HEK293T (cell line): Measurements from ENCODE around the gene LRRC2.

ENCODE experiments used
- BHLHE40 ChIP-seq: fragments of 450-650 bp; IDR thresholded peaks from 2 replicates; pipeline ENCODE4 v1.6.1; 2016; ENCODE audit warnings: mild to moderate bottlenecking, moderate library complexity, borderline replicate concordance
- FOXM1 ChIP-seq: fragments of 450-650 bp; IDR thresholded peaks from 2 replicates; pipeline ENCODE4 v1.6.1; 2017; ENCODE audit warnings: mild to moderate bottlenecking, borderline replicate concordance
- HDGF ChIP-seq: fragments of 450-650 bp; IDR thresholded peaks from 2 replicates; pipeline ENCODE4 v1.6.1; 2017; ENCODE audit warnings: antibody characterized with exemption, borderline replicate concordance
- LEF1 ChIP-seq: fragments of 450-650 bp; IDR thresholded peaks from 2 replicates; pipeline ENCODE4 v1.6.1; 2017; ENCODE audit warnings: mild to moderate bottlenecking, borderline replicate concordance
- NFRKB ChIP-seq: fragments of 450-650 bp; IDR thresholded peaks from 2 replicates; pipeline ENCODE4 v1.6.1; 2016; ENCODE audit warnings: mild to moderate bottlenecking, moderate library complexity
- SP1 ChIP-seq: fragments of 450-650 bp; IDR thresholded peaks from 2 replicates; pipeline ENCODE4 v1.6.1; 2017
- TARDBP ChIP-seq: fragments of 450-650 bp; IDR thresholded peaks from 2 replicates; pipeline ENCODE4 v1.6.1; 2016

DNA sequence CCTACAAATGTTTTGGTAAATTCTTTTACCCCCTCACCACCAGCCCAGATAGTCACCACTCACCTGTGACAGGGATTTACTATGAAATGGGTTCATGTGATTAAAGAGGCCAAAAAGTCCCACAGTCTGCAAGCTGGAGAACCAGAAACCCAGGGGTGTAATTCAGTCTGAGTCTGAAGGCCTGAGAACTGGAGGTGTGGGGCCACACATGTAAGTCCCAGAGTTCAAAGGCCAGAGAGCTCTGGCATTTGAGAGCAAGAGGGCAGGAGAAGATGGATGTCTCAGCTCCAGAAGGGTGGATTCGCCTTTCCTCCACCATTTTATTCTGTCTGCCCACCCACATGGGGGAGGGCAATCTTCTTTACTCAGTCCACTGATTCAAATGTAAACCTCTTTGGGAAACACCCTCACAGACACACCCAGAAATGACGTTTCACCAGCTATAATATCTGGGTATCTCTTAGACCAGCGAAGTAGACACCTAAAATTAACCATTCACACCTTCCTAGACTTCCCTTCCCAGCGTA, 56.4 kb downstream of the LRRC2 start:
- TF ChIP-seq SP1 (no peak), LEF1 (no peak), HDGF (no peak), NFRKB (no peak), FOXM1 (no peak), BHLHE40 (no peak), TARDBP (no peak)
